HG02981 (cell line): ENCODE measurements around the gene LIG3.
"Not testable (repeated sequence)": the region's sequence is repeated elsewhere in the genome, so short reads cannot be mapped to it uniquely, and the experiment has no call there.

Experiments used
- ATAC-seq: cut with Tn5 transposase; IDR thresholded peaks from one replicate; pipeline ENCODE4 v1.9.1; 2021; ENCODE audit warnings: mild to moderate bottlenecking, moderate library complexity; ENCODE audit not compliant: unreplicated experiment

The LIG3 gene

GRCh38 chr17:34980353-34980680 is at the start of gene LIG3:
TSS of gene LIG3 (plus strand) at chr17:34980512. CDS start at chr17:34983006, 2,494 bp downstream.
- peak; percentile 66 for ATAC-seq

DNA sequence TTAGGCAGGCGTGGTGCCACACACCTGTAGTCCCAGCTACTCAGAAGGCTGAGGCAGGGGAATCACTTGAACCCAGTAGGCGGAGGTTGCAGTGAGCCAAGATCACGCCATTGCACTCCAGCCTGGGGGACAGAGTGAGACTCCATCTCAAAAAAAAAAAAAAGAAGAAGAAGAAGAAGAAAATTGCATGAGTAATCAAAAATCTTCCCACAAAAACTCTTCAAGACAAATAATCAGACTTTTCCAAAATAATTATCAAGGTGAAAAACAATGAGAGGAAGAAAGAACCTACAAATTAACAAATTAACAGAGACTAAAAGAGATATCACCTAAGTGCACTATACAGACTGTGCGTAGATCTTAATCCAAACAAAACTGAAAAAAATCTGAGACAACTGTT is 29.5 kb upstream of the LIG3 start:
- not testable (repeated sequence) for ATAC-seq

DNA sequence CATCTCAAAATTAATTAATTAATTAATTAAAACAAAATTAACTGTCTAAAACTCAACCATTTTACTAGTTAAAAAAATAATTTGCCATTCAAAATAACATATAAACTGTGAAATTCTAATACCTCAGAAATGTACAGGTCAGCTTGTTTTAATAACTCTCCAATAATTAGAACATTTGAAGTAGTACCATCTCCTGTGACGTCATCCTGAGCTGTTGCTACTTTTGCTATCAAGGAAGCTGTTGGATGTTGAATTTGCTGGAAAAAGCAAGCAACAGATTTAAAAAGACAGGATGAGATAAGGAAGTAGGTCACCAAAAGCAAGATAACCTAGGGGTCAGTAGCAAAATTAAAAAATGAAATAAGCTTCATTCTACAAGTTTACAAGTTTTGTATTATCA is 21.9 kb upstream of the LIG3 start:
- no peak for ATAC-seq

GRCh38 chr17:34961093-34961911 is 19.0 kb upstream of the LIG3 start, which contains the start of the genes CCT6B and ZNF830:
TSS of gene CCT6B (minus strand) at chr17:34961460. CDS start at chr17:34961393, 67 bp downstream.
TSS of gene ZNF830 (plus strand) at chr17:34961540. CDS start at chr17:34961567, 27 bp downstream.
- peak; percentile 92 for ATAC-seq

- ATAC-seq: no peak
Observed at GRCh38 chr17:34974179-34974578, 6.1 kb upstream of the LIG3 start.

- ATAC-seq: no peak
Observed at GRCh38 chr17:34974794-34975785, 5.2 kb upstream of the LIG3 start.

- ATAC-seq: no peak
Observed at GRCh38 chr17:34979153-34979552, 1.2 kb upstream of the LIG3 start.

GRCh38 chr17:34979650-34980352 is 511 bp upstream of the LIG3 start:
- no peak for ATAC-seq

GRCh38 chr17:34980681-34981537 is 597 bp downstream of the LIG3 start:
- peak; percentile 78 for ATAC-seq

- no peak for ATAC-seq
Observed at GRCh38 chr17:34981538-34982241, 1.4 kb downstream of the LIG3 start.

GRCh38 chr17:34987232-34987631 is 6.9 kb downstream of the LIG3 start:
- no peak for ATAC-seq

DNA sequence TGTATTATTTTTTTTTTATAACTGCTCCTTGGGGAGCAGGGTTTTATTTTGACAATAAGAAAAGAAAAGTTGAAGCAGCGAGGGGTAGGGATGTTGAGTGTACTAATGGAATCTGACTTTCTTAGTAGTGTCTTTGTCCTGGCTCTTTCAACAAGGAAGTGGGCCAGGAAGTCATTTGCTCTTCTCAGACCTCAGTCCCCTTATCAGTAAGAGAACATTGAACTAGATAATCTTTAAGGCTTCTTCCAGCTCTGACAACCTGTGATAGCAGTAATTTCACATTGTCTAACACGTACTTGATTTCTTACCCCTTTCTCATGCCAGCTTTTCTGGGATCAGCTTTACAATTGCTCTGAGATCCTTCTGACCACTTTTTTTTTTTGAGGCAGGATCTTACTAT is 8.3 kb downstream of the LIG3 start:
- ATAC-seq: no peak

- ATAC-seq: no peak
Observed at GRCh38 chr17:34989473-34989872, 9.2 kb downstream of the LIG3 start.

DNA sequence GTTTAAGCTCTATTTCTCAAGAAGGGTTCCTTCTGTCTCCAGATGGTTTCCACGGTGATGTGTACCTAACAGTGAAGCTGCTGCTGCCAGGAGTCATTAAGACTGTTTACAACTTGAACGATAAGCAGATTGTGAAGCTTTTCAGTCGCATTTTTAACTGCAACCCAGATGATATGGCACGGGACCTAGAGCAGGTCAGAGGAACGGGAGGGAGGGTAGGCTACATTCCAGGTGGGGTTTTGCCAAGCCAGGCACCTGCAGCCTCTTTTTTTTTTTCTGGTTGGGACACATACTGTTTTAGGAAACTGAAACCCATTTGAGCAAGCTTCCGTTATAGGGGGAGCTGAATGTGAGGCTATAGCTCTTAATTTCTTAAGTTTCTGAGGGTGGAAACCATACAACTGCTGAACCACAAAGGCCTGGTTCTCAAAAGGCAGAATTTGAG is 10.6 kb downstream of the LIG3 start:
- ATAC-seq: no peak

- ATAC-seq: no peak
Observed at GRCh38 chr17:34991606-34992005, 11.3 kb downstream of the LIG3 start.

DNA sequence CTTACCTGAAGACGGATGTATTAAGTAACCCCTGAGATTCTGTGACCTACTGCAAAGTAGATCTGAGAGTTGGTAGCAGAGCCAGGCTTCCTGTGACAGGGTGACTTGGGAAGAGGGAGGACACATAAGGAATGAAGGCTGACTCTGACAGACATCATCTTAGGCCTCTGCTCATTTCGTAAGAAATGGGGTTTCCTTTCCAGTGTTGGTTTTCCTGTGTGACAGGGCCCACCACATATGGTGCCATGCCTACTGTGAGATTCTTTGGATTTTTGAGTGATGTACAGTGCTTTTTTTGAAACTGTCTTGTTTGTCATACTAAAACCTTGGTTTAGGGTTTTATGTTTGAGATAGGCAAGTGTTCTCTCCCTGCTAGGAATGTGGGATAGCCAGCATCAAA is 12.7 kb downstream of the LIG3 start:
- no peak for ATAC-seq

GRCh38 chr17:34996422-34997285 is 16.3 kb downstream of the LIG3 start:
- ATAC-seq: no peak

DNA sequence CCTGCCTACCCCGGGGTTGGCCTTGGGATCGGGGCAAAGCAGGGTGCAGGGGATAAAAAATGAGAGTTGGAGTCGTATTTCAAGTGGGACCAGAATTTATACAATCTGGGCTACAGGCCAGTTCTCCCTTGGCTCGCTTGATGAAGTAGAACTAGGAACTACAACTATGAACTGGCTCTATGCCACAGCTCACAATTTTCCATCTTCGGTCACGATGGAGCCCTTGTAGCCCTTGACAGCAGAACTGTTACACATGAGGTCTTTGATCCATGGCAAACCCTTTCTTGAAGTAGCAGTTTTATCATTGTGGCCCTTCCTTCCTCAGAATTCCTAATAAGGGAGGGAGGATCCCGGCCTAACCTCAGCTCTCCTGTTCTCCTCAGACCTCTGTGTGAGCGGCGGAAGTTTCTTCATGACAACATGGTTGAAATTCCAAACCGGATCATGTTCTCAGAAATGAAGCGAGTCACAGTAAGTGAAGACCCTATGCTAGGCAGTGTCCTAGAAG is 17.1 kb downstream of the LIG3 start:
- ATAC-seq: no peak
